ENCODE data around the gene GDAP1L1.

GDAP1L1 gene

GRCh38 chr20:44288252-44288651, 41.1 kb downstream of the GDAP1L1 start:
- Histone ChIP-seq H3K79me2 (ENCODE audit: insufficient read depth, low read length) (no peaks in the 10 kb centered on the region), H3K27me3 (ENCODE audit: insufficient read depth, low read length, poor library complexity) (no peaks in the 10 kb centered on the region), H3K9ac (ENCODE audit: low read depth, low read length) (no peak overlapping the region), H3K4me3 (ENCODE audit: low read depth in 1 of 2, low read length in 2 of 2) (no peak overlapping the region), H3K27ac (ENCODE audit: low read length) (no peak overlapping the region), H4K20me1 (ENCODE audit: insufficient read depth, low read length) (0 out of 2 replicates have a peak, but pooled peaks cover 3% of the 10 kb centered on the region), H3K9me3 (ENCODE audit: insufficient read depth, low read length, severe bottlenecking) (peaks cover 4% of the 10 kb centered on the region), H2AFZ (ENCODE audit: low read depth, low read length) (no peak overlapping the region), H3K36me3 (ENCODE audit: insufficient read depth, low read length) (no peaks in the 10 kb centered on the region), H3K4me1 (ENCODE audit: insufficient read depth, low read length) (no peaks in the 10 kb centered on the region), H3K4me2 (ENCODE audit: insufficient read depth, low read length) (no peak overlapping the region)
- DNase-seq: no peak
- TF ChIP-seq EZH2 (IDR thresholded peaks at IDR 0.05; ENCODE audit: borderline replicate concordance, low read depth, low read length, severe bottlenecking) (no peak), CTCF (IDR thresholded peaks at IDR 0.05; ENCODE audit: borderline replicate concordance, extremely low read depth, low read length, poor library complexity, severe bottlenecking) (peak; percentile 10)
- ATAC-seq (ENCODE audit: insufficient read depth, low read depth): no peak

GRCh38 chr20:44291754-44292153, 44.6 kb downstream of the GDAP1L1 start:
- H3K9me3 ChIP-seq (ENCODE audit: insufficient read depth, low read length, severe bottlenecking): peaks cover 4% of the 10 kb centered on the region
- ATAC-seq (ENCODE audit: insufficient read depth, low read depth): no peak
- no peaks in the 10 kb centered on the region for H3K27me3 ChIP-seq (ENCODE audit: insufficient read depth, low read length, poor library complexity)
- no peaks in the 10 kb centered on the region for H3K36me3 ChIP-seq (ENCODE audit: insufficient read depth, low read length)
- H3K9ac ChIP-seq (ENCODE audit: low read depth, low read length): no peak overlapping the region
- H3K4me3 ChIP-seq (ENCODE audit: low read depth in 1 of 2, low read length in 2 of 2): no peak overlapping the region
- peaks cover 5% of the 10 kb centered on the region; the same call in 1 of the 2 replicates for H4K20me1 ChIP-seq (ENCODE audit: insufficient read depth, low read length)
- no peaks in the 10 kb centered on the region for H3K4me1 ChIP-seq (ENCODE audit: insufficient read depth, low read length)
- no peak overlapping the region for H3K27ac ChIP-seq (ENCODE audit: low read length)
- H2AFZ ChIP-seq (ENCODE audit: low read depth, low read length): no peak overlapping the region
- no peak for TF ChIP-seq EZH2 (IDR thresholded peaks at IDR 0.05; ENCODE audit: borderline replicate concordance, low read depth, low read length, severe bottlenecking)
- no peak for TF ChIP-seq CTCF (IDR thresholded peaks at IDR 0.05; ENCODE audit: borderline replicate concordance, extremely low read depth, low read length, poor library complexity, severe bottlenecking)
- no peaks in the 10 kb centered on the region for H3K79me2 ChIP-seq (ENCODE audit: insufficient read depth, low read length)
- DNase-seq: no peak
- no peak overlapping the region for H3K4me2 ChIP-seq (ENCODE audit: insufficient read depth, low read length)

GRCh38 chr20:44296011-44296410, 48.9 kb downstream of the GDAP1L1 start:
- Histone ChIP-seq H3K36me3 (ENCODE audit: insufficient read depth, low read length) (no peaks in the 10 kb centered on the region), H3K27me3 (ENCODE audit: insufficient read depth, low read length, poor library complexity) (no peaks in the 10 kb centered on the region), H3K9ac (ENCODE audit: low read depth, low read length) (no peak overlapping the region), H3K9me3 (ENCODE audit: insufficient read depth, low read length, severe bottlenecking) (no peaks in the 10 kb centered on the region), H3K79me2 (ENCODE audit: insufficient read depth, low read length) (no peaks in the 10 kb centered on the region), H2AFZ (ENCODE audit: low read depth, low read length) (no peak overlapping the region), H3K4me2 (ENCODE audit: insufficient read depth, low read length) (no peak overlapping the region), H3K4me3 (ENCODE audit: low read depth in 1 of 2, low read length in 2 of 2) (no peak overlapping the region), H3K4me1 (ENCODE audit: insufficient read depth, low read length) (no peaks in the 10 kb centered on the region), H4K20me1 (ENCODE audit: insufficient read depth, low read length) (peaks cover 8% of the 10 kb centered on the region; the same call in 1 of the 2 replicates), H3K27ac (ENCODE audit: low read length) (no peak overlapping the region)
- no peak for DNase-seq
- no peak for ATAC-seq (ENCODE audit: insufficient read depth, low read depth)
- TF ChIP-seq CTCF (IDR thresholded peaks at IDR 0.05; ENCODE audit: borderline replicate concordance, extremely low read depth, low read length, poor library complexity, severe bottlenecking) (no peak), EZH2 (IDR thresholded peaks at IDR 0.05; ENCODE audit: borderline replicate concordance, low read depth, low read length, severe bottlenecking) (no peak)

- Histone ChIP-seq H3K9ac (ENCODE audit: low read depth, low read length) (no peak overlapping the region), H3K4me2 (ENCODE audit: insufficient read depth, low read length) (no peak overlapping the region)
- ATAC-seq (ENCODE audit: insufficient read depth, low read depth): no peak
These were observed 50.6 kb downstream of the GDAP1L1 start for GRCh38 chr20:44297721-44298120.

More at GRCh38 chr20:44297721-44298120, 50.6 kb downstream of the GDAP1L1 start:
- no peak for DNase-seq
- Histone ChIP-seq H4K20me1 (ENCODE audit: insufficient read depth, low read length) (peaks cover 7% of the 10 kb centered on the region; the same call in 1 of the 2 replicates), H3K79me2 (ENCODE audit: insufficient read depth, low read length) (no peaks in the 10 kb centered on the region), H2AFZ (ENCODE audit: low read depth, low read length) (no peak overlapping the region), H3K4me3 (ENCODE audit: low read depth in 1 of 2, low read length in 2 of 2) (no peak overlapping the region), H3K4me1 (ENCODE audit: insufficient read depth, low read length) (no peaks in the 10 kb centered on the region), H3K27me3 (ENCODE audit: insufficient read depth, low read length, poor library complexity) (no peaks in the 10 kb centered on the region), H3K27ac (ENCODE audit: low read length) (no peak overlapping the region), H3K9me3 (ENCODE audit: insufficient read depth, low read length, severe bottlenecking) (no peaks in the 10 kb centered on the region), H3K36me3 (ENCODE audit: insufficient read depth, low read length) (no peaks in the 10 kb centered on the region)
- TF ChIP-seq CTCF (IDR thresholded peaks at IDR 0.05; ENCODE audit: borderline replicate concordance, extremely low read depth, low read length, poor library complexity, severe bottlenecking) (no peak), EZH2 (IDR thresholded peaks at IDR 0.05; ENCODE audit: borderline replicate concordance, low read depth, low read length, severe bottlenecking) (no peak)
